Measurements from ENCODE around the gene MAGOHB. TPM values are rescaled to one million over a fixed set of nuclear protein-coding genes. Genes with fewer than 3 reads are reported as not detected.
"Not testable (repeated sequence)": the region's sequence is repeated elsewhere in the genome, so short reads cannot be mapped to it uniquely, and the experiment has no call there.

MAGOHB gene
- total RNA-seq, 4 donors from 2014 or later: 6.0 to 27.8 (median 10.3) TPM

- Histone ChIP-seq H3K27ac (no peak overlapping the region), H3K4me1 (no peaks in the 10 kb centered on the region), H3K27me3 (peaks cover 4% of the 10 kb centered on the region), H3K4me3 (no peak overlapping the region), H3K36me3 (no peaks in the 10 kb centered on the region), H3K9me3 (no peaks in the 10 kb centered on the region)
- 86% methylated on average over 2 of the region's 2 CpGs for WGBS
- TF ChIP-seq EP300 (IDR thresholded peaks at IDR 0.05) (no peak), POLR2A (IDR thresholded peaks at IDR 0.05) (no peak), POLR2AphosphoS5 (IDR thresholded peaks at IDR 0.05) (no peak), CTCF (IDR thresholded peaks at IDR 0.05) (no peak)
- no peak for DNase-seq (ENCODE audit: low spot score in 2 of 2)
Measured at GRCh38 chr12:10574307-10574706, 39.1 kb downstream of the MAGOHB start.

- H3K36me3 ChIP-seq; H3K4me1 ChIP-seq; DNase-seq (ENCODE audit: low spot score in 2 of 2); H3K9me3 ChIP-seq; H3K27ac ChIP-seq; H3K4me3 ChIP-seq; H3K27me3 ChIP-seq: not testable (repeated sequence)
- WGBS: 47% methylated on average over 3 of the region's 3 CpGs
Measured at GRCh38 chr12:10572021-10572490, 41.4 kb downstream of the MAGOHB start.

GRCh38 chr12:10571141-10571540 is 42.3 kb downstream of the MAGOHB start:
- Histone ChIP-seq H3K9me3 (no peaks in the 10 kb centered on the region), H3K4me1 (no peaks in the 10 kb centered on the region), H3K36me3 (no peaks in the 10 kb centered on the region), H3K27ac (no peak overlapping the region), H3K4me3 (no peak overlapping the region), H3K27me3 (peaks cover 4% of the 10 kb centered on the region)
- no peak for TF ChIP-seq CTCF (IDR thresholded peaks at IDR 0.05)
- TF ChIP-seq POLR2A (IDR thresholded peaks at IDR 0.05): no peak
- no peak for TF ChIP-seq POLR2AphosphoS5 (IDR thresholded peaks at IDR 0.05)
- TF ChIP-seq EP300 (IDR thresholded peaks at IDR 0.05): no peak
- WGBS: 75% methylated on average over 11 of the region's 11 CpGs
- DNase-seq (ENCODE audit: low spot score in 2 of 2): no peak

GRCh38 chr12:10567813-10568212 is 45.6 kb downstream of the MAGOHB start:
- Histone ChIP-seq H3K4me1 (no peaks in the 10 kb centered on the region), H3K9me3 (no peaks in the 10 kb centered on the region), H3K36me3 (no peaks in the 10 kb centered on the region), H3K4me3 (no peak overlapping the region), H3K27ac (no peak overlapping the region), H3K27me3 (peaks cover 4% of the 10 kb centered on the region)
- DNase-seq (ENCODE audit: low spot score in 2 of 2): no peak
- WGBS: 59% methylated on average over 3 of the region's 3 CpGs
- TF ChIP-seq POLR2A (IDR thresholded peaks at IDR 0.05) (no peak), CTCF (IDR thresholded peaks at IDR 0.05) (no peak), EP300 (IDR thresholded peaks at IDR 0.05) (no peak), POLR2AphosphoS5 (IDR thresholded peaks at IDR 0.05) (no peak)

- no peaks in the 10 kb centered on the region for H3K9me3 ChIP-seq
Measured at GRCh38 chr12:10563966-10564365, 49.4 kb downstream of the MAGOHB start.

More at GRCh38 chr12:10563966-10564365, 49.4 kb downstream of the MAGOHB start:
- Histone ChIP-seq H3K4me1 (no peaks in the 10 kb centered on the region), H3K4me3 (no peak overlapping the region), H3K27ac (no peak overlapping the region), H3K27me3 (no peaks in the 10 kb centered on the region), H3K36me3 (no peaks in the 10 kb centered on the region)
- WGBS: 57% methylated on average over 3 of the region's 3 CpGs
- DNase-seq (ENCODE audit: low spot score in 2 of 2): no peak
- TF ChIP-seq POLR2AphosphoS5 (IDR thresholded peaks at IDR 0.05) (no peak), POLR2A (IDR thresholded peaks at IDR 0.05) (no peak), CTCF (IDR thresholded peaks at IDR 0.05) (no peak), EP300 (IDR thresholded peaks at IDR 0.05) (no peak)
